ENCODE results near the gene ITIH5. TPM values are rescaled to one million over a fixed set of nuclear protein-coding genes. Genes with fewer than 3 reads are reported as not detected.
A peak's percentile ranks its signal among the peaks of the same experiment; 100 is the strongest.

Gene ITIH5
- total and polyA plus RNA-seq, 4 donors: 0.88 to 68.5 (median 6.4) TPM

DNA sequence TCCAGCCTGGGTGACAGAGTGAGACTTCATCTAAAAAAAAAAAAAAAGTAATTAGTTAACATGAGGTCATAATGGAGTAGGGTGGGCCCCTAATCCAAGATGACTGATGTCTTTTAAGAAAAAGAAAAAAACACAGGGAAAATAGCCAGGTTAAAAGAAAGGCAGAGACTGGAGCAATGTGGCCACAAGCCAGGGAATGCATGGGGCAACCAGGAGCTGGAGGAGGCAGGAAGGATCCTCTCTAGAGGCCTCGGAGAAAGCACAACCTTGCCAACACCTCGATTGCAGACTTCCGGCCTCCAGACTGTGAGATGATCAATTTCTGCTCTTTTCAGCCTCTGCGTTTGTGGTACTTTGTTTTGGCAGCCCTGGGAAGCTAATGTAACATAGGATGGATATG is 121.5 kb downstream of the ITIH5 start:
- H3K27me3 ChIP-seq (ENCODE audit: control insufficient read depth in 3 of 3, insufficient read depth in 3 of 3, low read length in 2 of 3): no peaks in the 10 kb centered on the region
- H3K4me1 ChIP-seq (ENCODE audit: control insufficient read depth in 5 of 5, insufficient read depth in 5 of 5, low read length in 5 of 5): peaks cover 0 to 45% (median 5%) of the 10 kb centered on the region in 5 donors
- ATAC-seq (ENCODE audit: insufficient read depth, low FRiP score): no peak
- H3K27ac ChIP-seq (ENCODE audit: low read depth in 1 of 2, low read length in 1 of 2): no peak overlapping the region
- no peak overlapping the region for H3K4me3 ChIP-seq
- TF ChIP-seq, protein P1, sequence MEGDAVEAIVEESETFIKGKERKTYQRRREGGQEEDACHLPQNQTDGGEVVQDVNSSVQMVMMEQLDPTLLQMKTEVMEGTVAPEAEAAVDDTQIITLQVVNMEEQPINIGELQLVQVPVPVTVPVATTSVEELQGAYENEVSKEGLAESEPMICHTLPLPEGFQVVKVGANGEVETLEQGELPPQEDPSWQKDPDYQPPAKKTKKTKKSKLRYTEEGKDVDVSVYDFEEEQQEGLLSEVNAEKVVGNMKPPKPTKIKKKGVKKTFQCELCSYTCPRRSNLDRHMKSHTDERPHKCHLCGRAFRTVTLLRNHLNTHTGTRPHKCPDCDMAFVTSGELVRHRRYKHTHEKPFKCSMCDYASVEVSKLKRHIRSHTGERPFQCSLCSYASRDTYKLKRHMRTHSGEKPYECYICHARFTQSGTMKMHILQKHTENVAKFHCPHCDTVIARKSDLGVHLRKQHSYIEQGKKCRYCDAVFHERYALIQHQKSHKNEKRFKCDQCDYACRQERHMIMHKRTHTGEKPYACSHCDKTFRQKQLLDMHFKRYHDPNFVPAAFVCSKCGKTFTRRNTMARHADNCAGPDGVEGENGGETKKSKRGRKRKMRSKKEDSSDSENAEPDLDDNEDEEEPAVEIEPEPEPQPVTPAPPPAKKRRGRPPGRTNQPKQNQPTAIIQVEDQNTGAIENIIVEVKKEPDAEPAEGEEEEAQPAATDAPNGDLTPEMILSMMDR (IDR thresholded peaks at IDR 0.05; ENCODE audit: control extremely low read depth, extremely low read depth): no peak
- no peak for DNase-seq
- H3K9ac ChIP-seq (ENCODE audit: insufficient read depth in 1 of 2, low read length in 2 of 2): no peak overlapping the region
- H3K9me3 ChIP-seq (ENCODE audit: control insufficient read depth in 4 of 4, insufficient read depth in 3 of 4, low read length in 3 of 4): no peaks in the 10 kb centered on the region
- WGBS, 2 donors: 69 to 81% methylated on average over 4 of the region's 4 CpGs
- no peaks in the 10 kb centered on the region for H3K36me3 ChIP-seq (ENCODE audit: control insufficient read depth in 4 of 4, insufficient read depth in 4 of 4, low read length in 4 of 4)

DNA sequence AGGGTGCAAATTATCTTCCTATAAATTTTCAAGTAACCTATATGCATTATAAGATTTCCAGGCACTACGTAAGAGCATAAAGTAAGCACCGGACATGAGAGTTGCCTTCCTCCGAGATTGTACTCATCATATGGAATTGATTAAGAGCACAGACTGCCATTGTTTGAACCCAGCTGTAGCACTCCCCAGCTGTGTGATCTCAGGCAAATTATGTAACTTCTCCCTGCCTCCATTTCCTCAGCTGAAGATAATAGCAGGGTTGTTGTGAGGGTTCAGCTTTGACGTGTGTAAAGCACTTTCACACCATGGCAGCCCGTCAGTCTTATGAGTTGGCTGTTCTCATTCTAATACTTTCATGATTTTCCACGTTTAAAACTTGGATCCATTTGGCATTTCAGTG is 122.6 kb downstream of the ITIH5 start:
- no peak overlapping the region for H3K9ac ChIP-seq (ENCODE audit: insufficient read depth in 1 of 2, low read length in 2 of 2)
- H3K4me3 ChIP-seq: no peak overlapping the region
- no peaks in the 10 kb centered on the region for H3K27me3 ChIP-seq (ENCODE audit: control insufficient read depth in 3 of 3, insufficient read depth in 3 of 3, low read length in 2 of 3)
- H3K27ac ChIP-seq (ENCODE audit: low read depth in 1 of 2, low read length in 1 of 2): no peak overlapping the region
- WGBS, 2 donors: 87 to 91% methylated on average over 6 of the region's 6 CpGs
- H3K36me3 ChIP-seq (ENCODE audit: control insufficient read depth in 4 of 4, insufficient read depth in 4 of 4, low read length in 4 of 4): no peaks in the 10 kb centered on the region
- DNase-seq: peak in 2 of 3 donors; percentile 55 to 63
- H3K9me3 ChIP-seq (ENCODE audit: control insufficient read depth in 4 of 4, insufficient read depth in 3 of 4, low read length in 3 of 4): no peaks in the 10 kb centered on the region
- no peak for ATAC-seq (ENCODE audit: insufficient read depth, low FRiP score)
- TF ChIP-seq, protein P1 (IDR thresholded peaks at IDR 0.05; ENCODE audit: control extremely low read depth, extremely low read depth): no peak
- peaks cover 0 to 45% (median 5%) of the 10 kb centered on the region in 5 donors for H3K4me1 ChIP-seq (ENCODE audit: control insufficient read depth in 5 of 5, insufficient read depth in 5 of 5, low read length in 5 of 5)

DNA sequence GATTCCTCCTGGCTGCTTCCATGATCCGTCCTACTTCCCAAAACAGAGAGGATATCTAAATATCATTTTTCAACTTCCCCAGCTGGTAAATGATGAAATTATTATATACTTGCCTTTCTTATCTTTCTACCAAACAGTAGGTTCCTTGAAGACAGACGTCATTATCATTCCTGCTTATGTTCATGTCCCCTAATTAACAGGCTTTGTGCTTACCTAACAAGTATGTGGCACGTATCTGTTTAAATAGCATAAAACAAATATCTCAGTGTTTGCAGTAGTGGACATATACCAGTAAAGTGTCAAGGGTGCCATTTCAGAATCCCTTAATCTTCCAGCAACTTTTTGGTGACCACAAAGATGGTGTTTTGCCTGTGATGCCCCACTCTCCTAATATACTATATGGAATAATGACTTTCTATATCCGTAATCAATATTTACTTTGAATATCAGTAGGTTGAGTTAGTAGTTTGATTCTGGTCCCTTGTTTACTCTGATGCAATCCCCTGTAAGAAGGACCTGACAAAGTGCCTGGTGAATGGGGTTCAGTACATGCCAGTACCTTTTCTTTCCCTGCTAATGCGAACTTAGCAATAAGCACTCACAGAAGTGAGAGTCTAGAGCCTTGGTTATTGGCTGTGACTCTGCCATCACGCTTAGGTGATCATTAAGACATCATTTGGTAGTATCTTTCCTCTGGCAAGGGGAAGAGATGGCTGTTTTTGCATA is 124.4 kb downstream of the ITIH5 start:
- Histone ChIP-seq H3K4me1 (ENCODE audit: control insufficient read depth in 5 of 5, insufficient read depth in 5 of 5, low read length in 5 of 5) (peaks cover 0 to 45% (median 5%) of the 10 kb centered on the region in 5 donors), H3K36me3 (ENCODE audit: control insufficient read depth in 4 of 4, insufficient read depth in 4 of 4, low read length in 4 of 4) (no peaks in the 10 kb centered on the region), H3K27ac (ENCODE audit: low read depth in 1 of 2, low read length in 1 of 2) (peak overlapping the region in 1 of 2 donors; percentile 85), H3K4me3 (no peak overlapping the region), H3K9ac (ENCODE audit: insufficient read depth in 1 of 2, low read length in 2 of 2) (no peak overlapping the region), H3K9me3 (ENCODE audit: control insufficient read depth in 4 of 4, insufficient read depth in 3 of 4, low read length in 3 of 4) (peaks cover 0 to 4% (median 0%) of the 10 kb centered on the region in 4 donors), H3K27me3 (ENCODE audit: control insufficient read depth in 3 of 3, insufficient read depth in 3 of 3, low read length in 2 of 3) (no peaks in the 10 kb centered on the region)
- WGBS, 2 donors: 72 to 74% methylated on average over 6 of the region's 6 CpGs
- DNase-seq: no peak
- TF ChIP-seq, protein P1 (IDR thresholded peaks at IDR 0.05; ENCODE audit: control extremely low read depth, extremely low read depth): no peak
- no peak for ATAC-seq (ENCODE audit: insufficient read depth, low FRiP score)

Measured in lung (tissue), 12 donors.